Natural killer cell treated with Interleukin-12 subunit alpha and Interleukin-12 subunit beta and Interleukin-15 and Interleukin-18, amount 100 ng/mL, for 72 hours (primary cell): ENCODE data around the gene ABCB11. TPM values are rescaled to one million over a fixed set of nuclear protein-coding genes. Genes with fewer than 3 reads are reported as not detected.

Experiments
- ATAC-seq, 2 donors: fragments of 150-1000 bp; cut with Tn5 transposase in 1 of 2; sonication (Bioruptor Pico), chemical (Tn5 transposase) in 1 of 2; 2 replicates each; pipeline ENCODE4 v1.10.0; 2021
- DNase-seq: peaks from one replicate; pipeline ENCODE4 v3.0.0; 2022; ENCODE audit warnings: low spot score
- H3K27ac Mint-ChIP-seq, 2 donors: 1 replicate in 1 of 2; 2 replicates in 1 of 2; pipeline ENCODE4 v1.8.0; 2022; ENCODE audit warnings: mixed read lengths in 2 of 2, mild to moderate bottlenecking in 1 of 2, moderate library complexity in 1 of 2
- H3K27me3 Mint-ChIP-seq, 2 donors: 1 replicate in 1 of 2; 2 replicates in 1 of 2; pipeline ENCODE4 v1.8.0; 2022; ENCODE audit warnings: mixed read lengths in 2 of 2
- H3K36me3 Mint-ChIP-seq: one replicate; pipeline ENCODE4 v1.8.0; 2022; ENCODE audit warnings: mixed read lengths
- H3K4me1 Mint-ChIP-seq, 2 donors: 1 replicate in 1 of 2; 2 replicates in 1 of 2; pipeline ENCODE4 v1.8.0; 2022; ENCODE audit warnings: low read depth in 2 of 2, mixed read lengths in 2 of 2, mild to moderate bottlenecking in 1 of 2
- H3K4me3 Mint-ChIP-seq: one replicate; pipeline ENCODE4 v1.8.0; 2022; ENCODE audit warnings: mixed read lengths
- H3K9me3 Mint-ChIP-seq: 2 replicates; pipeline ENCODE4 v1.8.0; 2022; ENCODE audit warnings: mixed read lengths
- total RNA-seq, 2 donors: library from RNA; stranded (reverse); gene quantifications; one replicate each; pipeline ENCODE4 v1.2.3, GENCODE V29; 2022

The ABCB11 gene
- total RNA-seq, 2 donors from 2014 or later, result 0.06 TPM; not detected in 1

GRCh38 chr2:168995744-168996143 lies 35.4 kb downstream of the ABCB11 start:
- Mint-ChIP-seq H3K27ac (no peak overlapping the region), H3K4me3 (no peak overlapping the region), H3K9me3 (no peaks in the 10 kb centered on the region), H3K4me1 (peaks cover 19 to 25% of the 10 kb centered on the region in 2 donors), H3K36me3 (no peaks in the 10 kb centered on the region), H3K27me3 (peaks cover 3 to 7% of the 10 kb centered on the region in 2 donors)
- no peak for DNase-seq
- no peak for ATAC-seq

GRCh38 chr2:168993538-168993937 lies 37.6 kb downstream of the ABCB11 start:
- no peak for DNase-seq
- peaks cover 0 to 3% of the 10 kb centered on the region in 2 donors for H3K27me3 Mint-ChIP-seq
- no peaks in the 10 kb centered on the region for H3K36me3 Mint-ChIP-seq
- no peaks in the 10 kb centered on the region for H3K9me3 Mint-ChIP-seq
- peaks cover 19 to 25% of the 10 kb centered on the region in 2 donors for H3K4me1 Mint-ChIP-seq
- no peak overlapping the region for H3K4me3 Mint-ChIP-seq
- H3K27ac Mint-ChIP-seq, result no peak overlapping the region
- ATAC-seq, result no peak

- no peaks in the 10 kb centered on the region for H3K9me3 Mint-ChIP-seq
- H3K27me3 Mint-ChIP-seq, result peaks cover 0 to 3% of the 10 kb centered on the region in 2 donors
- H3K4me3 Mint-ChIP-seq, result peak overlapping the region; percentile 39
- peaks cover 17 to 24% of the 10 kb centered on the region in 2 donors for H3K4me1 Mint-ChIP-seq
- peak overlapping the region in 1 of 2 donors; percentile 22 for H3K27ac Mint-ChIP-seq
- H3K36me3 Mint-ChIP-seq, result no peaks in the 10 kb centered on the region
- DNase-seq (no peak), ATAC-seq (peak in 1 of 2 donors; percentile 62)
Measured at GRCh38 chr2:168992591-168993349, 38.4 kb downstream of the ABCB11 start.

GRCh38 chr2:168992026-168992425 lies 39.1 kb downstream of the ABCB11 start:
- Mint-ChIP-seq H3K36me3 (no peaks in the 10 kb centered on the region), H3K27ac (peak overlapping the region in 1 of 2 donors; percentile 22), H3K9me3 (no peaks in the 10 kb centered on the region), H3K27me3 (peaks cover 0 to 3% of the 10 kb centered on the region in 2 donors), H3K4me1 (peaks cover 9 to 16% of the 10 kb centered on the region in 2 donors), H3K4me3 (no peak overlapping the region)
- DNase-seq (no peak), ATAC-seq (no peak)

- DNase-seq (no peak), ATAC-seq (no peak)
- H3K4me3 Mint-ChIP-seq, result no peak overlapping the region
- no peak overlapping the region for H3K27ac Mint-ChIP-seq
- H3K9me3 Mint-ChIP-seq, result no peaks in the 10 kb centered on the region
- peaks cover 8 to 12% of the 10 kb centered on the region in 2 donors for H3K4me1 Mint-ChIP-seq
- H3K36me3 Mint-ChIP-seq, result no peaks in the 10 kb centered on the region
- H3K27me3 Mint-ChIP-seq, result no peaks in the 10 kb centered on the region
Measured at GRCh38 chr2:168988755-168989154, 42.4 kb downstream of the ABCB11 start.

GRCh38 chr2:168986398-168986943 lies 44.7 kb downstream of the ABCB11 start:
- no peaks in the 10 kb centered on the region for H3K27me3 Mint-ChIP-seq
- no peak for DNase-seq
- H3K4me1 Mint-ChIP-seq, result no peaks in the 10 kb centered on the region
- no peaks in the 10 kb centered on the region for H3K36me3 Mint-ChIP-seq
- H3K9me3 Mint-ChIP-seq, result no peaks in the 10 kb centered on the region
- H3K27ac Mint-ChIP-seq, result no peak overlapping the region
- no peak for ATAC-seq
- no peak overlapping the region for H3K4me3 Mint-ChIP-seq

GRCh38 chr2:168981651-168982050 lies 49.5 kb downstream of the ABCB11 start:
- DNase-seq (no peak), ATAC-seq (no peak)
- H3K27ac Mint-ChIP-seq, result no peak overlapping the region
- no peak overlapping the region for H3K4me3 Mint-ChIP-seq
- H3K9me3 Mint-ChIP-seq, result no peaks in the 10 kb centered on the region
- H3K4me1 Mint-ChIP-seq, result no peaks in the 10 kb centered on the region
- no peaks in the 10 kb centered on the region for H3K27me3 Mint-ChIP-seq
- no peaks in the 10 kb centered on the region for H3K36me3 Mint-ChIP-seq

GRCh38 chr2:168978461-168978861 lies 52.7 kb downstream of the ABCB11 start:
- H3K27ac Mint-ChIP-seq, result no peak overlapping the region
- no peaks in the 10 kb centered on the region for H3K27me3 Mint-ChIP-seq
- H3K36me3 Mint-ChIP-seq, result no peaks in the 10 kb centered on the region
- no peak for ATAC-seq
- no peaks in the 10 kb centered on the region for H3K4me1 Mint-ChIP-seq
- DNase-seq, result no peak
- H3K9me3 Mint-ChIP-seq, result no peaks in the 10 kb centered on the region
- no peak overlapping the region for H3K4me3 Mint-ChIP-seq

- no peaks in the 10 kb centered on the region for H3K36me3 Mint-ChIP-seq
- H3K4me1 Mint-ChIP-seq, result no peaks in the 10 kb centered on the region
- no peak overlapping the region for H3K4me3 Mint-ChIP-seq
- DNase-seq (no peak), ATAC-seq (no peak)
- H3K9me3 Mint-ChIP-seq, result no peaks in the 10 kb centered on the region
- no peaks in the 10 kb centered on the region for H3K27me3 Mint-ChIP-seq
- no peak overlapping the region for H3K27ac Mint-ChIP-seq
Measured at GRCh38 chr2:168977608-168978007, 53.5 kb downstream of the ABCB11 start.

- H3K4me1 Mint-ChIP-seq, result no peaks in the 10 kb centered on the region
- no peaks in the 10 kb centered on the region for H3K36me3 Mint-ChIP-seq
- no peak overlapping the region for H3K27ac Mint-ChIP-seq
- peak in 1 of 2 donors; percentile 55 for ATAC-seq
- no peaks in the 10 kb centered on the region for H3K27me3 Mint-ChIP-seq
- no peak for DNase-seq
- no peaks in the 10 kb centered on the region for H3K9me3 Mint-ChIP-seq
- no peak overlapping the region for H3K4me3 Mint-ChIP-seq
Measured at GRCh38 chr2:168976034-168976654, 55.0 kb downstream of the ABCB11 start.

- H3K4me1 Mint-ChIP-seq, result no peaks in the 10 kb centered on the region
- no peaks in the 10 kb centered on the region for H3K36me3 Mint-ChIP-seq
- no peak overlapping the region for H3K27ac Mint-ChIP-seq
- H3K27me3 Mint-ChIP-seq, result no peaks in the 10 kb centered on the region
- ATAC-seq (no peak), DNase-seq (no peak)
- no peak overlapping the region for H3K4me3 Mint-ChIP-seq
- H3K9me3 Mint-ChIP-seq, result no peaks in the 10 kb centered on the region
Measured at GRCh38 chr2:168974428-168974827, 56.7 kb downstream of the ABCB11 start.

- H3K4me3 Mint-ChIP-seq, result no peak overlapping the region
- no peak for ATAC-seq
- no peak for DNase-seq
- no peaks in the 10 kb centered on the region for H3K4me1 Mint-ChIP-seq
- H3K27ac Mint-ChIP-seq, result no peak overlapping the region
- H3K9me3 Mint-ChIP-seq, result no peaks in the 10 kb centered on the region
- no peaks in the 10 kb centered on the region for H3K36me3 Mint-ChIP-seq
- no peaks in the 10 kb centered on the region for H3K27me3 Mint-ChIP-seq
Measured at GRCh38 chr2:168971261-168971660, 59.9 kb downstream of the ABCB11 start.

- DNase-seq, result no peak
- Mint-ChIP-seq H3K27me3 (no peaks in the 10 kb centered on the region), H3K4me3 (no peak overlapping the region), H3K9me3 (no peaks in the 10 kb centered on the region), H3K27ac (no peak overlapping the region), H3K36me3 (no peaks in the 10 kb centered on the region), H3K4me1 (no peaks in the 10 kb centered on the region)
- no peak for ATAC-seq
Measured at GRCh38 chr2:168970711-168971233, 60.4 kb downstream of the ABCB11 start.

- Mint-ChIP-seq H3K36me3 (no peaks in the 10 kb centered on the region), H3K4me1 (peaks cover 0 to under 1% of the 10 kb centered on the region in 2 donors), H3K27ac (no peak overlapping the region), H3K27me3 (no peaks in the 10 kb centered on the region), H3K9me3 (no peaks in the 10 kb centered on the region), H3K4me3 (no peak overlapping the region)
- no peak for ATAC-seq
- no peak for DNase-seq
Measured at GRCh38 chr2:168969865-168970264, 61.3 kb downstream of the ABCB11 start.
